HCT116 (cell line): ENCODE data around the gene SLC2A9. TPM values are rescaled to one million over a fixed set of nuclear protein-coding genes. Genes with fewer than 3 reads are reported as not detected.

Source experiments
- ATAC-seq: fragments of 200-7000 bp; cut with Tn5 transposase; 2 replicates; pipeline ENCODE4 v1.9.1; 2020; ENCODE audit warnings: mild to moderate bottlenecking, moderate library complexity
- BruUV-seq: library from RNA; stranded (reverse); fragments of 400-500 nt; replicated peaks from 2 replicates; lab custom pipeline; 2021; lab: Mats Ljungman, UMichigan
- CTCF ChIA-PET: fragments of 300-600 bp; sonication (Branson Sonifier 250); formaldehyde crosslinking; loops from one replicate; lab custom pipeline; 2021; ENCODE audit warnings: antibody characterized with exemption; lab: Charles Lee
- POLR2A ChIA-PET: fragments of 300-600, 350-600 bp; sonication (Branson Sonifier 250); formaldehyde crosslinking; loops from one replicate; lab custom pipeline; 2021; ENCODE audit warnings: antibody characterized with exemption; lab: Charles Lee
- RAD21 ChIA-PET, 2 experiments: fragments of 300-600 bp; sonication (Branson Sonifier 250); formaldehyde crosslinking; loops; one replicate each; lab custom pipeline; 2023; ENCODE audit warnings: low total read pairs in 2 of 2; ENCODE audit not compliant: uncharacterized antibody in 2 of 2, unreplicated experiment in 2 of 2, low non-redundant PET in 1 of 2; lab: Charles Lee
- DNase-seq: peaks from one replicate; pipeline ENCODE4 v3.0.0-alpha.2; 2010; ENCODE audit warnings: low read depth, low spot score
- H2AFZ ChIP-seq: fragments of 200-600 bp; shearing (Covaris generic), sonication (generic); 2 replicates; pipeline ENCODE4 v1.6.1; 2017; ENCODE audit warnings: low read depth, mixed run types, mixed read lengths, antibody characterized with exemption, low read length; ENCODE audit not compliant: poor library complexity, severe bottlenecking
- H3K27ac ChIP-seq: 2 replicates; pipeline ENCODE4 v1.5.1; 2012; ENCODE audit warnings: low read depth, low read length
- H3K27me3 ChIP-seq: fragments of 200-600 bp; sonication (generic); 2 replicates; pipeline ENCODE4 v1.6.1; 2016; ENCODE audit warnings: mixed run types, low read length, mixed read lengths; ENCODE audit not compliant: insufficient read depth
- H3K36me3 ChIP-seq, 2 experiments: fragments of 200-500 bp in 1 of 2; fragments of 200-600 bp in 1 of 2; sonication (Bioruptor generic) in 1 of 2; sonication (generic) in 1 of 2; 2 replicates each; pipeline versions ENCODE4 v1.5.1 to v1.6.1; 2014 to 2016; ENCODE audit warnings: low read length in 2 of 2, inconsistent platforms in 1 of 2, mixed read lengths in 1 of 2, mixed run types in 1 of 2; ENCODE audit not compliant: insufficient read depth in 2 of 2, control insufficient read depth in 1 of 2
- H3K4me1 ChIP-seq, 2 experiments: fragments of 200-600 bp in 1 of 2; sonication (generic) in 1 of 2; 2 replicates each; pipeline versions ENCODE4 v1.5.1 to v1.6.1; 2012 to 2017; ENCODE audit warnings: low read length in 2 of 2, inconsistent platforms in 1 of 2, mild to moderate bottlenecking in 1 of 2, mixed read lengths in 1 of 2, mixed run types in 1 of 2, moderate library complexity in 1 of 2; ENCODE audit not compliant: insufficient read depth in 2 of 2, control insufficient read depth in 1 of 2
- H3K4me2 ChIP-seq: fragments of 200-600 bp; sonication (generic); 2 replicates; pipeline ENCODE4 v1.6.1; 2017; ENCODE audit warnings: mixed run types, low read length, mixed read lengths
- H3K4me3 ChIP-seq, 2 experiments: fragments of 200-600 bp in 1 of 2; sonication (generic) in 1 of 2; replicated peaks in 1 of 2; 2 replicates each; pipeline ENCODE4 v1.5.1; 2011 to 2016; ENCODE audit warnings: low read length in 2 of 2, control low read depth in 1 of 2, low read depth in 1 of 2, mild to moderate bottlenecking in 1 of 2, mixed read lengths in 1 of 2, mixed run types in 1 of 2
- H3K79me2 ChIP-seq: fragments of 200-600 bp; sonication (generic); 2 replicates; pipeline ENCODE4 v1.6.1; 2017; ENCODE audit warnings: mild to moderate bottlenecking, mixed run types, low read length, moderate library complexity, mixed read lengths; ENCODE audit not compliant: insufficient read depth
- H3K9ac ChIP-seq: fragments of 200-600 bp; sonication (generic); 2 replicates; pipeline ENCODE4 v1.6.1; 2016; ENCODE audit warnings: low read length, mixed read lengths
- H3K9me2 ChIP-seq: fragments of 200-600 bp; sonication (generic), shearing (Covaris generic); 2 replicates; pipeline ENCODE4 v1.6.1; 2017; ENCODE audit warnings: mixed run types, mild to moderate bottlenecking, moderate library complexity; ENCODE audit not compliant: insufficient read depth
- H3K9me3 ChIP-seq, 2 experiments: fragments of 200-500 bp in 1 of 2; fragments of 200-600 bp in 1 of 2; sonication (Bioruptor generic) in 1 of 2; sonication (generic) in 1 of 2; 2 replicates each; pipeline ENCODE4 v1.6.1; 2014 to 2017; ENCODE audit warnings: low read length in 2 of 2, mixed read lengths in 2 of 2, inconsistent platforms in 1 of 2, low read depth in 1 of 2, mild to moderate bottlenecking in 1 of 2, mixed run types in 1 of 2, moderate library complexity in 1 of 2; ENCODE audit not compliant: control insufficient read depth in 1 of 2, insufficient read depth in 1 of 2
- H4K20me1 ChIP-seq: fragments of 200-600 bp; sonication (generic), shearing (Covaris generic); 2 replicates; pipeline ENCODE4 v1.6.1; 2017; ENCODE audit warnings: mixed run types, mild to moderate bottlenecking, moderate library complexity; ENCODE audit not compliant: insufficient read depth
- CBX3 ChIP-seq: IDR thresholded peaks from 2 replicates; pipeline ENCODE4 v1.6.1; 2012; ENCODE audit warnings: low read depth
- CEBPB ChIP-seq: IDR thresholded peaks from 2 replicates; pipeline ENCODE4 v1.6.1; 2012; ENCODE audit warnings: low read depth
- EGR1 ChIP-seq: IDR thresholded peaks from 2 replicates; pipeline ENCODE4 v1.6.1; 2012; ENCODE audit warnings: low read depth
- POLR2A ChIP-seq: IDR thresholded peaks from 2 replicates; pipeline ENCODE4 v1.7.0; 2011; ENCODE audit warnings: borderline replicate concordance; ENCODE audit not compliant: insufficient read depth, insufficient read length; ENCODE audit errors: extremely low read depth
- POLR2AphosphoS5 ChIP-seq: IDR thresholded peaks from 2 replicates; pipeline ENCODE4 v1.6.1; 2011; ENCODE audit warnings: mild to moderate bottlenecking, low read depth, low read length, moderate library complexity
- SIN3A ChIP-seq: IDR thresholded peaks from 2 replicates; pipeline ENCODE4 v1.6.1; 2012; ENCODE audit warnings: low read depth
- SP1 ChIP-seq: IDR thresholded peaks from 2 replicates; pipeline ENCODE4 v1.6.1; 2012; ENCODE audit warnings: low read depth
- TCF7L2 ChIP-seq: IDR thresholded peaks from 2 replicates; pipeline ENCODE4 v1.7.0; 2011; ENCODE audit warnings: borderline replicate concordance, inconsistent platforms; ENCODE audit not compliant: insufficient read depth, insufficient read length; ENCODE audit errors: extremely low read depth
- YY1 ChIP-seq: IDR thresholded peaks from 2 replicates; pipeline ENCODE4 v1.6.1; 2011; ENCODE audit warnings: low read length, low read depth, moderate library complexity, mild to moderate bottlenecking; ENCODE audit not compliant: insufficient replicate concordance; ENCODE audit errors: extremely low read depth
- ZNF274 ChIP-seq: fragments of 200-500 bp; sonication (Bioruptor generic); IDR thresholded peaks from 2 replicates; pipeline ENCODE4 v1.6.1; 2014; ENCODE audit warnings: mild to moderate bottlenecking, low read depth, low read length, inconsistent platforms
- intact Hi-C: fragments of 100-400 bp; cut with micrococcal nuclease; formaldehyde crosslinking; loops from 2 replicates; pipeline ENCODE4 v1.10.0; 2022
- total RNA-seq: library from RNA; stranded (reverse); gene quantifications from one replicate; pipeline ENCODE4 v1.2.1, GENCODE V29; 2021; ENCODE audit not compliant: unreplicated experiment
- TF ChIP-seq, protein P1 (sequence below), 3 experiments: fragments of 200-600 bp in 1 of 3; sonication (generic) in 1 of 3; IDR thresholded peaks in 2 of 3; conservative IDR thresholded peaks in 1 of 3; 2 replicates each; pipeline ENCODE4 v1.5.1; 2012 to 2017; ENCODE audit warnings: low read depth in 2 of 3, low read length in 2 of 3, antibody characterized with exemption in 1 of 3, borderline replicate concordance in 1 of 3, control low read depth in 1 of 3, mild to moderate bottlenecking in 1 of 3, mixed read lengths in 1 of 3, mixed run types in 1 of 3, moderate library complexity in 1 of 3; ENCODE audit not compliant: insufficient read depth in 1 of 3
- TF ChIP-seq, protein P2 (sequence below): IDR thresholded peaks from 2 replicates; pipeline ENCODE4 v1.6.1; 2012

Gene SLC2A9
- total RNA-seq, 1 experiment from 2014 or later: 2.2 TPM

- TF ChIP-seq TCF7L2: no peak
Measured at GRCh38 chr4:9826551-9826950, 194.7 kb downstream of the SLC2A9 start (continued).

DNA sequence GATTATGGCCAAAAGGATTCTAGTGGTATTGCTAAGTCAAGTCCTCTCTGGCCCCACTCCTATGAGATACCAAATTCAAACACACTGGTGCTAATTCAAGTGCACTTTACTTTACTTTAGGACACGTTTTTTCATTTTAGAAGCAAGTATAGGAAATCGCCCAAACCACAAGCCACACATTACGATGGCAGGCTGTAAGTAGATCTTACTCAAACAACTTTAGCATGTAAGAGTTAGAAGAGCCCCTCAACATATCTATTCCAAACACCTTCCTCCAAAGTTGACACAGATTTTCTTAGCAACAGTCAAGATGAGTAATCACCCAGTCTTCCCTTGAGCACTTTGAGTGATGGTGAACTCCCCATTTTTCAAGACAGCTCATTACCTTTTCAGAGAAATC is 196.2 kb downstream of the SLC2A9 start:
- Histone ChIP-seq H3K36me3 (no peaks in the 10 kb centered on the region), H3K9me2 (no peaks in the 10 kb centered on the region), H3K9ac (no peak overlapping the region), H3K4me1 (no peaks in the 10 kb centered on the region), H4K20me1 (no peaks in the 10 kb centered on the region), H3K9me3 (no peaks in the 10 kb centered on the region), H2AFZ (no peak overlapping the region), H3K27ac (no peak overlapping the region), H3K79me2 (no peaks in the 10 kb centered on the region), H3K4me2 (no peak overlapping the region), H3K4me3 (no peak overlapping the region), H3K27me3 (0 out of 2 replicates have a peak, but pooled peaks cover 8% of the 10 kb centered on the region)
- ChIA-PET RAD21 (no interaction called here), CTCF (no interaction called here), POLR2A (no interaction called here)
- DNase-seq (no peak), ATAC-seq (no peak)
- intact Hi-C loops: no loop called here
- TF ChIP-seq POLR2A (no peak), CBX3 (no peak), SIN3A (no peak), ZNF274 (no peak), YY1 (no peak), CEBPB (no peak), SP1 (no peak), POLR2AphosphoS5 (no peak), EGR1 (no peak)
- TF ChIP-seq, protein P1, sequence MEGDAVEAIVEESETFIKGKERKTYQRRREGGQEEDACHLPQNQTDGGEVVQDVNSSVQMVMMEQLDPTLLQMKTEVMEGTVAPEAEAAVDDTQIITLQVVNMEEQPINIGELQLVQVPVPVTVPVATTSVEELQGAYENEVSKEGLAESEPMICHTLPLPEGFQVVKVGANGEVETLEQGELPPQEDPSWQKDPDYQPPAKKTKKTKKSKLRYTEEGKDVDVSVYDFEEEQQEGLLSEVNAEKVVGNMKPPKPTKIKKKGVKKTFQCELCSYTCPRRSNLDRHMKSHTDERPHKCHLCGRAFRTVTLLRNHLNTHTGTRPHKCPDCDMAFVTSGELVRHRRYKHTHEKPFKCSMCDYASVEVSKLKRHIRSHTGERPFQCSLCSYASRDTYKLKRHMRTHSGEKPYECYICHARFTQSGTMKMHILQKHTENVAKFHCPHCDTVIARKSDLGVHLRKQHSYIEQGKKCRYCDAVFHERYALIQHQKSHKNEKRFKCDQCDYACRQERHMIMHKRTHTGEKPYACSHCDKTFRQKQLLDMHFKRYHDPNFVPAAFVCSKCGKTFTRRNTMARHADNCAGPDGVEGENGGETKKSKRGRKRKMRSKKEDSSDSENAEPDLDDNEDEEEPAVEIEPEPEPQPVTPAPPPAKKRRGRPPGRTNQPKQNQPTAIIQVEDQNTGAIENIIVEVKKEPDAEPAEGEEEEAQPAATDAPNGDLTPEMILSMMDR (IDR thresholded peaks at IDR 0.05 in 2 of 3, conservative IDR thresholded peaks at IDR 0.05 in 1 of 3; ENCODE audit: borderline replicate concordance in 1 of 3, insufficient read depth in 1 of 3, low read depth in 2 of 3, low read length in 2 of 3): no peak
- TF ChIP-seq, protein P2, sequence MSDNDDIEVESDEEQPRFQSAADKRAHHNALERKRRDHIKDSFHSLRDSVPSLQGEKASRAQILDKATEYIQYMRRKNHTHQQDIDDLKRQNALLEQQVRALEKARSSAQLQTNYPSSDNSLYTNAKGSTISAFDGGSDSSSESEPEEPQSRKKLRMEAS: no peak
- BruUV-seq: no TSS peak
